ENCODE results near the gene PRM1. TPM values are rescaled to one million over a fixed set of nuclear protein-coding genes. Genes with fewer than 3 reads are reported as not detected.

PRM1 gene
- total and polyA plus RNA-seq, 2 of the 13 experiments (the other 11 are each of a cell fraction or from before 2014, with no cell fraction given), result not detected

DNA sequence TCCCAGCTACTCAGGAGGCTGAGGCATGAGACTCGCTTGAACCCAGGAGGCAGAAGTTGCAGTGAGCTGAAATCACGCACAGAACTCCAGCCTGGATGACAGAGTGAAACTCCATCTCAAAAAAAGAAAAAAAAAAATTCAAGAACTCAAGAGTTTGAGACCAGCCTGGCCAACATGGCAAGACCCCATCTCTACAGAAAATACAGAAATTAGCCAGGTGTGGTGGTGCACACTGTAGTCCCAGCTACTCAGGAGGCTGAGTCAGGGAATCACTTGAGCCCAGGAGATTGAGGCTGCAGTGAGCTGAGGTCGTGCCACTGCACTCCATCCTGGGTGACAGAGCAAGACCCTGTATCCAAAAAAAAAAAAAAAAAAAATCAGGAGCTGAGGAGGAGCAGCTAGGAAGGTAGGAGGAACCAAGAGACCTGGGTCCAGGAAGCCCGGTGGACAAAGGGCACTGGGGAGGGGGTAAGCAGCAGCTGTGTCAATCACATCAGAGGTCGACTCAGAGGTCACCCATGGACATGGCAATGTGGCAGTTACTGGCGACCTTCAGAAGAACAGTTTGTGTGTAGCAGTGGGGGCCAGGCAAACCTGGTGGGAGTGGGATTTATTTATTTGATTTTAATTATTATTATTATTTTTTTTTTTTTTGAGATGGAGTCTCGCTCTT is 11.1 kb upstream of the PRM1 start (continued):
- no peak for TF ChIP-seq ZNF549 (CRISPR knock-in tag; IDR thresholded peaks at IDR 0.05)
- no peak for TF ChIP-seq SRY (CRISPR knock-in tag; IDR thresholded peaks at IDR 0.05)
- TF ChIP-seq POLR2A (IDR thresholded peaks at IDR 0.05; ENCODE audit: insufficient read depth in 1 of 2, low read depth in 2 of 2, low read length in 2 of 2), result no peak
- TF ChIP-seq TBP (CRISPR knock-in tag; IDR thresholded peaks at IDR 0.05), result no peak
- TF ChIP-seq SRSF9 (IDR thresholded peaks at IDR 0.05; ENCODE audit: borderline replicate concordance, insufficient read depth, low read depth, low read length, poor library complexity, severe bottlenecking), result no peak
- no peak for TF ChIP-seq ZNF782 (CRISPR knock-in tag; IDR thresholded peaks at IDR 0.05; ENCODE audit: borderline replicate concordance)
- no peak for TF ChIP-seq NCOA1 (CRISPR knock-in tag; IDR thresholded peaks at IDR 0.05)
- TF ChIP-seq THAP11 (CRISPR knock-in tag; IDR thresholded peaks at IDR 0.05), result no peak
- no peak for TF ChIP-seq ZNF101 (CRISPR knock-in tag; IDR thresholded peaks at IDR 0.05; ENCODE audit: borderline replicate concordance, low read depth)
- TF ChIP-seq MAFK (conservative IDR thresholded peaks at IDR 0.05 in 1 of 2, IDR thresholded peaks at IDR 0.05 in 1 of 2; ENCODE audit: low read length in 2 of 2), result no peak
- TF ChIP-seq CENPBD1 (CRISPR knock-in tag; IDR thresholded peaks at IDR 0.05; ENCODE audit: borderline replicate concordance, low read depth), result no peak
- TF ChIP-seq KDM4B (CRISPR knock-in tag; IDR thresholded peaks at IDR 0.05), result no peak
- TF ChIP-seq TEAD2 (CRISPR knock-in tag; IDR thresholded peaks at IDR 0.05), result no peak
- no peak for TF ChIP-seq ZNF709 (CRISPR knock-in tag; IDR thresholded peaks at IDR 0.05)
- TF ChIP-seq CSRNP2 (CRISPR knock-in tag; conservative IDR thresholded peaks at IDR 0.05; ENCODE audit: low read depth), result no peak
- TF ChIP-seq FOXK2 (IDR thresholded peaks at IDR 0.05), result no peak
- TF ChIP-seq SAP130 (CRISPR knock-in tag; IDR thresholded peaks at IDR 0.05; ENCODE audit: low read depth), result peak; percentile 31
- TF ChIP-seq ZNF878 (CRISPR knock-in tag; IDR thresholded peaks at IDR 0.05), result no peak
- no peak for TF ChIP-seq ZNF292 (CRISPR knock-in tag; IDR thresholded peaks at IDR 0.05; ENCODE audit: borderline replicate concordance, low read depth)
- TF ChIP-seq, protein P1, sequence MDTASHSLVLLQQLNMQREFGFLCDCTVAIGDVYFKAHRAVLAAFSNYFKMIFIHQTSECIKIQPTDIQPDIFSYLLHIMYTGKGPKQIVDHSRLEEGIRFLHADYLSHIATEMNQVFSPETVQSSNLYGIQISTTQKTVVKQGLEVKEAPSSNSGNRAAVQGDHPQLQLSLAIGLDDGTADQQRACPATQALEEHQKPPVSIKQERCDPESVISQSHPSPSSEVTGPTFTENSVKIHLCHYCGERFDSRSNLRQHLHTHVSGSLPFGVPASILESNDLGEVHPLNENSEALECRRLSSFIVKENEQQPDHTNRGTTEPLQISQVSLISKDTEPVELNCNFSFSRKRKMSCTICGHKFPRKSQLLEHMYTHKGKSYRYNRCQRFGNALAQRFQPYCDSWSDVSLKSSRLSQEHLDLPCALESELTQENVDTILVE (CRISPR knock-in tag; IDR thresholded peaks at IDR 0.05), result no peak
- TF ChIP-seq ZNF503 (CRISPR knock-in tag; IDR thresholded peaks at IDR 0.05), result no peak
- TF ChIP-seq, protein P2, sequence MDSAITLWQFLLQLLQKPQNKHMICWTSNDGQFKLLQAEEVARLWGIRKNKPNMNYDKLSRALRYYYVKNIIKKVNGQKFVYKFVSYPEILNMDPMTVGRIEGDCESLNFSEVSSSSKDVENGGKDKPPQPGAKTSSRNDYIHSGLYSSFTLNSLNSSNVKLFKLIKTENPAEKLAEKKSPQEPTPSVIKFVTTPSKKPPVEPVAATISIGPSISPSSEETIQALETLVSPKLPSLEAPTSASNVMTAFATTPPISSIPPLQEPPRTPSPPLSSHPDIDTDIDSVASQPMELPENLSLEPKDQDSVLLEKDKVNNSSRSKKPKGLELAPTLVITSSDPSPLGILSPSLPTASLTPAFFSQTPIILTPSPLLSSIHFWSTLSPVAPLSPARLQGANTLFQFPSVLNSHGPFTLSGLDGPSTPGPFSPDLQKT (CRISPR knock-in tag; IDR thresholded peaks at IDR 0.05; ENCODE audit: borderline replicate concordance), result no peak
- TF ChIP-seq MLX (CRISPR knock-in tag; IDR thresholded peaks at IDR 0.05), result no peak
- TF ChIP-seq HNF4A (CRISPR knock-in tag; IDR thresholded peaks at IDR 0.05), result peak; percentile 74
- TF ChIP-seq ZNF224 (CRISPR knock-in tag; IDR thresholded peaks at IDR 0.05), result no peak
- TF ChIP-seq TBL1XR1 (IDR thresholded peaks at IDR 0.05; ENCODE audit: borderline replicate concordance, low read length, partially characterized antibody), result no peak
